ENCODE data around the gene MPL.
"Not testable (repeated sequence)": the region's sequence is repeated elsewhere in the genome, so short reads cannot be mapped to it uniquely, and the experiment has no call there.

The MPL gene

GRCh38 chr1:43351421-43352350 lies 14.1 kb downstream of the MPL start:
- no peak for DNase-seq

GRCh38 chr1:43352351-43352705 lies 14.7 kb downstream of the MPL start:
- DNase-seq, result no peak

GRCh38 chr1:43352881-43353280 lies 15.3 kb downstream of the MPL start:
- DNase-seq, result no peak

- DNase-seq, result no peak
Measured at GRCh38 chr1:43354471-43354870, 16.9 kb downstream of the MPL start.

- no peak for DNase-seq
Measured at GRCh38 chr1:43354936-43355335, 17.3 kb downstream of the MPL start.

GRCh38 chr1:43357251-43357650 lies 19.6 kb downstream of the MPL start:
- DNase-seq, result no peak

- DNase-seq, result peak in 5 of 56 donors; percentile 15 to 54 (median 27)
Measured at GRCh38 chr1:43358121-43358745, 20.6 kb downstream of the MPL start.

GRCh38 chr1:43358746-43359693 lies 21.4 kb downstream of the MPL start, which contains the start of gene CDC20:
TSS of gene CDC20 (plus strand) at chr1:43358981. CDS start at chr1:43359216, 235 bp downstream.
- DNase-seq, result peak; percentile 49 to 99 (median 94)

- DNase-seq, result no peak
Measured at GRCh38 chr1:43359696-43360095, 22.1 kb downstream of the MPL start.

GRCh38 chr1:43360616-43361015 lies 23.0 kb downstream of the MPL start:
- no peak for DNase-seq

- no peak for DNase-seq
Measured at GRCh38 chr1:43363283-43363934, 25.8 kb downstream of the MPL start.

GRCh38 chr1:43363935-43364525 lies 26.4 kb downstream of the MPL start:
- DNase-seq, result no peak

GRCh38 chr1:43365678-43366077 lies 28.1 kb downstream of the MPL start:
- DNase-seq, result no peak

- DNase-seq, result no peak
Measured at GRCh38 chr1:43366179-43366578, 28.6 kb downstream of the MPL start.

GRCh38 chr1:43366601-43367025 lies 29.0 kb downstream of the MPL start:
- DNase-seq, result no peak

GRCh38 chr1:43367026-43367903 lies 29.6 kb downstream of the MPL start:
- peak in 3 of 56 donors; percentile 4 to 72 (median 31) for DNase-seq

GRCh38 chr1:43367904-43368645 lies 30.5 kb downstream of the MPL start, which contains the start of gene ELOVL1:
TSS of gene ELOVL1 (minus strand) at chr1:43368011. CDS start at chr1:43365609, 2,402 bp downstream.
- DNase-seq, result peak in 55 of 56 donors; percentile 47 to 93 (median 80)

- peak in 1 of 56 donors; percentile 28 for DNase-seq
Measured at GRCh38 chr1:43368646-43369020, 31.0 kb downstream of the MPL start.

- not testable (repeated sequence) for DNase-seq
Measured at GRCh38 chr1:43369779-43370178, 32.2 kb downstream of the MPL start.

Measured in amygdala (tissue), 56 donors.